Forelimb muscle (tissue), 1 donor: Measurements from ENCODE around the gene MYRF. TPM values are rescaled to one million over a fixed set of nuclear protein-coding genes. Genes with fewer than 3 reads are reported as not detected.

ENCODE experiments used
- DNase-seq: peaks from one replicate; pipeline ENCODE4 v3.0.0-alpha.2; 2013; ENCODE audit warnings: low read depth
- polyA plus RNA-seq: library from polyadenylated mRNA; unstranded; fragments of 120-200 nt; gene quantifications from one replicate; pipeline ENCODE4 v1.2.1, GENCODE V29; 2013; ENCODE audit not compliant: insufficient read length

MYRF gene
- polyA plus RNA-seq, 1 donor, result 0.94 TPM

DNA sequence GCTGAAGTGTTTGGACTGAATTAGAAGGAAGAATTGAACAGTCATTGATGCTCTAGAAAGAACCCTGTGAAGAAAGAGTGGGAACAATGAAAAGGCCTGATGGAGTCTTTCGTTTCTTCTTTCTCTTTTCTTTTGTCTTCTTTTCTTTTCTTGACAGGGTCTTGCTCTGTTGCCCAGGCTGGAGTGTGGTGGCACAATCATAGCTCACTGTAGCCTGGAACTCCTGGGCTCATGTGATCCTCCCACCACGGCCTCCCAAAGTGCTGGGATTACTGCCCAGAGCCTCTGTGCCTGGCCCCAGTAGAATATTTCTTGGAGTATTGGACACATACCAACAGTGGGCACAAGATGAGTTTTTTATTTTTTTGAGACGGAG is 41.4 kb downstream of the MYRF start:
- no peak for DNase-seq

DNA sequence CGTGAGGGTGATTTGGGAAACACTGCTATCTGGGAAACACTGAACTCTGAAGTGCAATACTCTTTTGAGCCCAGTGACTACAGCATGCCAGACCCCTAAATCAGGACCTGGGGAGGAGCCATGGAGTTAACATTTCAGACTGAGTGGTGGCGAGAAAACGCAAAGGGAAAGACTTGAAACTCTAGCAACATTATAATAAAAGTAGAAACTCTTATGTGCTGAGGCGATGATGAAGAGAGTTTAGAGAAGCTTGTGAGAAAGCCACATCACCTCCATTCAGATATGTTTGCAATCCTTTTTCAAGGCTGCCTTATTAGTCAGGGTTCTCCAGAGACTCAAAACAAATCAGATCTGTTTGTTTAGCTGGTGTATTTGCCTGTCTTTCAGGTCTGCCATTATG is 42.1 kb downstream of the MYRF start:
- no peak for DNase-seq

DNA sequence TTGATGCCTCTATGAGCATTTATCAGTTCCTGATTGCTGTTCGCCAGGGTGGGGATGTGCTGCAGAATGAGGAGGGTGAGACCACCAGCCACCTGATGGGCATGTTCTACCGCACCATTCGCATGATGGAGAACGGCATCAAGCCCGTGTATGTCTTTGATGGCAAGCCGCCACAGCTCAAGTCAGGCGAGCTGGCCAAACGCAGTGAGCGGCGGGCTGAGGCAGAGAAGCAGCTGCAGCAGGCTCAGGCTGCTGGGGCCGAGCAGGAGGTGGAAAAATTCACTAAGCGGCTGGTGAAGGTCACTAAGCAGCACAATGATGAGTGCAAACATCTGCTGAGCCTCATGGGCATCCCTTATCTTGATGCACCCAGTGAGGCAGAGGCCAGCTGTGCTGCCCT is 43.0 kb downstream of the MYRF start:
- no peak for DNase-seq

DNA sequence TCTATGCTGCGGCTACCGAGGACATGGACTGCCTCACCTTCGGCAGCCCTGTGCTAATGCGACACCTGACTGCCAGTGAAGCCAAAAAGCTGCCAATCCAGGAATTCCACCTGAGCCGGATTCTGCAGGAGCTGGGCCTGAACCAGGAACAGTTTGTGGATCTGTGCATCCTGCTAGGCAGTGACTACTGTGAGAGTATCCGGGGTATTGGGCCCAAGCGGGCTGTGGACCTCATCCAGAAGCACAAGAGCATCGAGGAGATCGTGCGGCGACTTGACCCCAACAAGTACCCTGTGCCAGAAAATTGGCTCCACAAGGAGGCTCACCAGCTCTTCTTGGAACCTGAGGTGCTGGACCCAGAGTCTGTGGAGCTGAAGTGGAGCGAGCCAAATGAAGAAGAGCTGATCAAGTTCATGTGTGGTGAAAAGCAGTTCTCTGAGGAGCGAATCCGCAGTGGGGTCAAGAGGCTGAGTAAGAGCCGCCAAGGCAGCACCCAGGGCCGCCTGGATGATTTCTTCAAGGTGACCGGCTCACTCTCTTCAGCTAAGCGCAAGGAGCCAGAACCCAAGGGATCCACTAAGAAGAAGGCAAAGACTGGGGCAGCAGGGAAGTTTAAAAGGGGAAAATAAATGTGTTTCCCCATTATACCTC is 43.6 kb downstream of the MYRF start:
- DNase-seq, result no peak

DNA sequence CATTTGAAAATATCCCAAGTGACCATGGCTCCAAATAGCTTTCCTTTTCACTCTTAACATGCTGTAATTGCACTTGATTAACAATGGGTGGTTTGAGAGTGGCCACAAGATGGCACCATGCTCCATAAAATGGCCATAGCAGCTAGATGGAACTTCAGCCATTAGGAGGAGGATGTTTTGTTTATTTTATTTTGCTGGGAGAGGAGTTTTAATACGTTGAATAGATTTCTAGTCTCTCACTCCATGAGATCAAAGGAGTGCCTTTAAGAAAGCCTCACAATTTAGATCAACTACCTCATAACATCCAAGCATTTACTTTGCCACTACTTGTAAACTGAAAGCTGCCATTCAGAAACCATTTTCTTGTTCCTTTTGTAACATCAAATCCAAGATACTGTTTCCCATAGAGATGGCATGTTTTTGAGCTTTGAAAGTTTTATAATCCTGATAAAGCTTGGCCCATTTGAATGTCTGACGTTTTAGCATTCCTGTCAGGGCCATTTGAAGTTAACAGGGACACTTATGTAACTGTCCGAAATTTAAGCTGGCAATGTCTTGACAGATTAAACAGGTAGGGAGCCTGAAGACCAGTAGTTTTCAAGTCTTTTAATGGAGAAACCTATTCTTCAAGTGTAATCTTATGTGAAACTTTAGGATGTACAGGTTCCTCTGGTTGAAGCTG is 45.0 kb downstream of the MYRF start:
- DNase-seq, result peak; percentile 77

DNA sequence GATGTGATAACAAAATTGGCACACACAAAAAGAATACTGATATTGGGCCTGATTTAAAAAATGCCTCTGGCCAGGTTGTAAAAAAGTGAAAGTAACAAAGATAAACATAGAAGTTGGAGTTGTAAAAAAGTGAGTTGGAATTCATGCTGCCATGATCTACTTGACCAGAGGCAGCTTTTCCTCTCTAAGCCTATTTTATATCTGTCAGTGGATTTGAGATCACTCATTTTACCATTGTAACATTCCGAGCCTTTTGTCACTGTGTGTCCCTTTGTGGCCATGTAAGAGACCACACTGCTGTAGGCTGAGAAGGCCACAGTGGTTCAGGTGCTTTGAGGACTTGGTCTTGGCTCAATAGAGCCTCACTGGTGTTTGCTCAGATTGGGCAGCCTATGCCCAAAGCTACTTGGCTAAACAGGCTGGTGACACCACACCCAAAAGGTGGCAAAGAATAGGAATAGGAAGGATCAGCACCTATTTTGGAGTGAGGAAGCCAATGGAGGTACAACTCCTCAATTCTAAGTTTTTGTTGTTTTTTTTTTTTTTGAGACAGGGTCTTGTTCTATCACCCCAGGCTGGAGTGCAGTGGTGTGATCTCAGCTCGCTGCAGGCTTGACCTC is 47.3 kb downstream of the MYRF start:
- DNase-seq, result no peak

DNA sequence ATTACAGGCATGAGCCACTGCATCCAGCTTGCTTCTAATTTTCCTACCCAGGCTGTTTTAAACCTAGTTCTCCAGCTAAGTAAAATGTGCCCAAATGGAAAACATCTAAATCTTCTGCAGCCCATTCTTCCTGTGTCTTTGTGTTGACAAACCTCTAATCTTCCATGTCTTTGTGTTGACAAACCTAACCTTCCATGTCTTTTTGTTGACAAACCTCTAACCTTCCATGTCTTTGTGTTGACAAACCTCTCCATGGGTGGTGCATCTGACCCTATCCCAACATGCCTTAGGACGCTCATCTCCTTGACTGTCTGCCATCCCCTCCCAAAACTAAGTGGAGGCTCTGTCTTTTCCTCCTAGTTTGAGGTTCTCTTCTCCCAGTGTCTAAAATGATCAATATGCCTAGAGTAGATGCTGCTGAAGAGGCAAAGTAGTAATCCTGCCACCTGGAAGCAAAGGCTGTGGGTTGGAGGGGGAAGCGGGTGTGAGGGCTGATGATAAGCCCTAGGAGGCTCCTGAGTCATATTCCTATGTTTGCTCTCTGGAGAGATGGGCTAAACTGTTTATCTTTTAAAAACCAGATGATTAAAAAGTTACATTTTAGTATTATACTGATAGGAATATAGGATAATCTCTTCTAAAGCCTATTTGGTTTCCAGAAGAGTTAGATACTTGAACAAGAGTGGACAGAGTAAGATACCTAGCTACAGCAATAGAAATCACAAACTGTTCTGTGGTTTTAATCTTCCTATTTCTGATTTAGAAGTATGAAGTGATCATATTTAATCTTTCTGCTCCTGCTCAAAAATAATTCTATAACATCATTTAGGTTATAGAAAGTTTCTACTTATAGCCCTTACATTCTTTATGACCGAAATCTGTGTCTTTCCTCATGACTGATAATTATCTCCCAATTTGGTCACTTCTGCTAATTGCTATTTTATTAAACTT is 48.2 kb downstream of the MYRF start:
- DNase-seq, result no peak

DNA sequence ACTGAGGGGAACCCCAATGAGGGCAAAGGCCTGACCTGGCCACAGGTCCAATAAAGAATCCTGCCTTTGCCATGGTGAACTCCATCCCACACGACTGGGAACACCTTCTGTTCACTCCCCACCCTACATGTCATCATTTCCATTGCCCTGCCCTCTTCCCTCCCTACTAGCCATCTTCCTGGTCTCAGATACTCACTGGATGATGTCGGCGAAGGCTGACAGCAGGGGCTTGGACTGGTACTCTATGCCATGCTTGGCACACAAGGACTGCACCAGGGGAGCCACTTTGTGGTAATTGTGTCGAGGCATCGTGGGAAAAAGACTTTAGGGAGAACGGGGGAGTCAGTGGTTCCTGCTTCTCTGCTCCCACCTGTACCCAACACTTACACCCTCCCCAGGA is 50.2 kb downstream of the MYRF start:
- no peak for DNase-seq

DNA sequence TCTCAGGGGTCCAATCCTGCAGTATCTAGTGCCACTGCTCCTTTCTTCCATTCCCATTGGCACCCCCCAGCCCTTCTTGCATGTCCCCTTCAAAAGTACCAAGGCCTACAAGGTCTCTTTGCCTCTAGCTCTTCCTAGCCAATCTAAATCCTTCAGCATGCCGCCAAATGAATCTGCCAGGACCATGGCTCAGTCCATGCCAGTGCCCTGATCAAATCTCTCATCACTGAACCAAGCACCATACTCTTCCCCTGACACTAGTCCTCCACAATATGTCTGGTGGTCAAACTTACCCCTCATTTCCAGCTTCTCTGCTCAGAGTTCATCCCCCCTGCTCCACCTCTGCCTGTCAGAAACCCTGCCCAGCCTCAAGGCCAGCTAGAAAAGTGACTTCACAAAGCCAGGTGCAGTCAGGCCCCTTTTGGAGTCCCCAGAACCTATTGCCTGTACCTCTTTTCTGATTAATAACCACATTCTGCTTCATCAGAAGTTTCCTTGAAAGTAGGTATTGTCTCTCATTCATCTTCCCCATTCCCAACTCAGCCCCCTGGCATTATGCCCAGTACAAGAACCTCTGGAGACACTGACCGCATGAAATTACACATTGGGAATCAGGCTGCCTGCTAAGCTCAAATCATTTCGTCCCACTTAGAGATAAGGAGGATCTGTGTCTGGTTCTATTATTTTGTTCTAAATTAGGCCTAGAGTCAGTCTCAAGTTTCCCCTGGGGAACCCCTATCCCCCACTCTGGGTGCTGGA is 51.6 kb downstream of the MYRF start:
- DNase-seq, result no peak

DNA sequence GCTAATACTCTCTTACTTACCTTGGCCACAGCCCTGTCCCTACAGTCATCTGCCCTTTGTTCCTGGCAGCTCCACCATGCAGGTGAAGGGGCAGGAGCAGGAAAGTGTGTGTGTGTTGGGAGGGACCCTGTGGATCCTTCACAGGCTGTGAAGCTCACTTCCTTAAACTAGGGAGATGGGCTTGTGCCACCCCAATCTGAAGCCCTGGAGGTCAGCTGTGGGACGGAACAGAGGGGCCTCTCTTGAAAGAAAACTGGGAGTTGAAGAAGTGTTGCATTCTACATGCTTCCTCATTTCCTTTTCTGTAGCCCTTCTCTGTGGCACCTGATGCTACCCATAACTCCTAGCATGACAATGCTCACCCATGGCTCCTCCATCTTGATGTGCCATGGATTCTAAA is 52.7 kb downstream of the MYRF start:
- DNase-seq, result no peak

DNA sequence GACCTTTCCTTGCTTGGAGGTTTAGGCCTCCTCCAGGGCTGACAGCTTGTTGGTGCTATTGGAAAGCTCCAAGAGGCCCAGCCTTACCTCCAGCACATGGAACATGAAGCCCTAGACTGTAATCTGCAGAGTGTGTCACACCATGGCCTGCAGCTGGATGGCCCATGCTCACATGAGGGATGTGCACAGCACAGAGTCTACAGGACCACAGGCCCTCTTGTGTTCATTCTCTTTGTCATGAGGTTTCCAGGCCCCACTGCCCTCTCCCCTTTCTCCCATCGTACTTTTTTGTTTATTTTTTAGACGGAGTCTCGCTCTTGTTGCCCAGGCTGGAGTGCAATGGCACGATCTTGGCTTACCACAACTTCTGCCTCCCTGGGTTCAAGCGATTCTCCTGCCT is 54.3 kb downstream of the MYRF start:
- DNase-seq, result no peak

DNA sequence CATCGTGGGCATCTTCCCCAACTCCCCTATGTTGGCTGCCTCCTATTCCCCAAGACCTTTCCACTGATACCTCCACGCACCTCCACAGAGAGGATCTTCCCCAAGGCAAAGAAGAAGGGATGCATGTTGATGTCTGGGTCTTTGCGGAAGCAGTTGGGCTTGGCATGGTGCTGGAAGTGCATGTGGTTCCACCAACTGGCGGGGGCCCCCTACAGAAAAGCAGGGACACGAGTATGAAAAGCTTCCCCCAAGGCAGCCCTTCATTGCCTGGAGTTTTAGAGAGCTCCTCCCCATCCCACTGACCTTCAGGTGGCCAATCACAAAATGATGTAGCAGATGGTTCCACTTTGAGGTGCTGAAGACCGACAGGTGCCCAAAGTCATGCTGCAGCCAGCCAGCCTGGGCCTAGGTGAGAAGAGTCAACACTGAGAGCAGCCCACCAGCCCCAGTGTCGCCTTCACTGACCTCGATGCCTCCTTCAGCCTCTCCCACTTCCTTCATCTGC is 58.3 kb downstream of the MYRF start:
- DNase-seq, result no peak

DNA sequence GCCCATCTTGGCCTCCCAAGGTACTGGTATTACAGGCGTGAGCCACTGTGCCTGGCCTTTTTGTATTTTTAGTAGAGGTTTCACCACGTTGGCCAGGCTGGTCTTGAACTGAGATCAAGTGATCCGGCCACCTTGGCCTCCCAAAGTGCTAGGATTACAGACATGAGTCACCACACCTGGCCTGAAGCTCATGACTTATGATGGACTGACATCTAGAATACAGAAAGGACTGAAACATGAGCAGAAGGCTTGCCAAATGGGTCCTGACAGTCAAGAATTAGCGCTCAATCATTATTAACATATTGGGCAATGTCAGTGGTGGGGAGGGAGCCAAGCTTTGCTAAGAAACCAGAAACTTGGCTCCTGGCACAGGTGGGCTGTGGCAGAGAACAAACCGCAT is 59.4 kb downstream of the MYRF start:
- DNase-seq, result no peak

DNA sequence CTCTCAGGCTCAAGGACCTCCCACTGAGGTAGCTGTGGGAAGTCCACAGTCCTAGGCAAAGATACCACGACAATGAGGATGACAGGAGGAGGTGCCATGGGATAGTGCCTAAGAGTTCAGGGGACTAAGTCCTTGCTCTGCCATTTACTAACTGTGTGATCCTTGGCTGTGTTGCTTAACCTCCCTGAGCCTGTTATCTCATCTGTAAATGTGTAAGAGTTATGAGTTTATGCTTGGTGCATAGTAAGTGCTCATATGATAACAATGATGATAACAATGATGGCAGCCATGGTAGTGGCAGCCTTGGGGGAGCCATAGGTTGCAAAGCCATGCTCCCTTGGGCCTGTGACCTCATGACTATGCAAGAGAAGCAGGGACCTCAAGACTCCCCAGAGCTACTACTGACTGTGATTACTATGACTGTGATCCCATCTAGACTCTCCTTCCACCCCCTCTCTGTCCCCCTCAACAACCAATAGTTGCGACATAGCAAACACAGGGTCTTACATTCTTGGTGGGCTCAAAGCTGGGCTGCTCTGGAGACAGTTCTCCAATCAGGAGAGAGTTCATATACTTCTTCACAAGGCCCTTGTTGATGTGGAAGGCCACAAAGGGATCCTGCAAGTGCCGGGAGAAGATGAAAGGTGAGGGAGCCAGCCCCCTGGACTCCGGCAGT is 60.4 kb downstream of the MYRF start:
- no peak for DNase-seq

DNA sequence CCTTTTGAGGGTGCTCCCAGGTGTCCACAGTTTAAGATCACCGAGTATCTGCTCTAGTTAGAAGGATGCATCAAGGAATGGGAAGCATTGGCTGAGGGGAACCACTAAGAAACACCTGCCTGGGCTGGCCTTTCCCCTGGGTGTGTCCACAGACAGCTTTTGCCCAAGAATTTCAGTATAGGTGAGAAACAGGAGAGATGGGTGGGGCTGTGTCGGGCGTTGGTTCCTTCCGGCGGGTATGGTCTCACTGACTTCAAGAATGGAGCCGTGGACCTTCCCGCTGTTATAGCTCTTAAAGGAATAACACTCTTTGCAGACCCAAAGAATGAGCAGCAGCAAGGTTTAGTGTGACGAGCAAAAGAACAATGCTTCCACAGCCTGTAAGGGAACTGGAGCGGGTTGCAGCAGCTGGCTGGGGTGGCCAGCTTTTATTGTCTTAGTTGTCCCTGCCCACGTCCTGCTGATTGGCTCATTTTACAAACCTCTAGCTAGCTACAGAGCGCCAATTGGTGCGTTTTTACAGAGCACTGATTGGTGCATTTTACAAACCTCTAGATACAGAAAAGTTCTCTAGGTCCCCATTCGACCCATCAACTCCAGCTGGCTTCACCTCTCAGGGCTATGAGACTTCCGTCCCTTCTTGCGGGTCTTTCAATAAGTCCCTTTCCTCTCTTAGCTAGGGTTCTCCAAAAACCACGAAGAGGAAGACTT is 62.0 kb downstream of the MYRF start:
- no peak for DNase-seq

DNA sequence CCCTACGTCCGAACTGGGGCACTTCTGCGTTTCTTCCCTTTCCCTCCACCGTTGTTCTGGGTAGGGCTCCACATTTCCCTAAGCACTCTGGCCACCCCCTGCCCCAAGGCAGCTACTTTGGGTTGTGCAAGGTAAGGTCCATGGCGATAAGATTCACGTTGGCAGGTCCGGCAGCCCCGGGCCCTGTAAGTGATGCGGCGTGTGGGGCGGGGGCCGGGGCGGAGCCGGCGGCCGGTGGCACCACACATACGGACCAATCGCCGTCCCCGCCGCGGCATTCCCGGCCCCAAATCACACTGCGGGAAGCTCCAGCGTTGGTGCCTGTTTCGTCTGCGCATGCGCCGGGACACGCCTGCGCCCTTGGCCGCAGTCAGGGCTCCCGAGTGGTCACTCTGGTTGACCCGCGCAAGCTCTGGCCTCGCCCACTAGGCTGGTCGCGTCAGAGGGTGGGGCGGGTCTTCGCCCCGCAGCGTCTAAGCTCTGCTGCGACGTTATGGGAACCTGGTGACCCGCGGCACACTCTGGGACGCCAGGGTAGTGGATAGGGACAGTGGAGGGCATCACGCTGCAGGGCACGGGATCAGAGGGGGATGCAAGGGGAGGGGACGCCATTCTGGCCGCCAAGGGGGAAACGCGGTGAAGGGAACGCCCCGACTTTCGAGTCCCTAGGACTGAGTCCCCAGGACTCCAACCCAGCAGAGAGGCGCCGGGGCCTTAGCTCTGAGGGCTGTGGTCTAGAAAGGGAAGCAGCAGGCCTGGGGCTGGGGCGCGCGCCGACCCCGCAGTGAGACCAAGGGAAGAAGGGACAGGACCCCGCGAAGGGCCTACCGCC is 62.7 kb downstream of the MYRF start:
- peak; percentile 87 for DNase-seq

DNA sequence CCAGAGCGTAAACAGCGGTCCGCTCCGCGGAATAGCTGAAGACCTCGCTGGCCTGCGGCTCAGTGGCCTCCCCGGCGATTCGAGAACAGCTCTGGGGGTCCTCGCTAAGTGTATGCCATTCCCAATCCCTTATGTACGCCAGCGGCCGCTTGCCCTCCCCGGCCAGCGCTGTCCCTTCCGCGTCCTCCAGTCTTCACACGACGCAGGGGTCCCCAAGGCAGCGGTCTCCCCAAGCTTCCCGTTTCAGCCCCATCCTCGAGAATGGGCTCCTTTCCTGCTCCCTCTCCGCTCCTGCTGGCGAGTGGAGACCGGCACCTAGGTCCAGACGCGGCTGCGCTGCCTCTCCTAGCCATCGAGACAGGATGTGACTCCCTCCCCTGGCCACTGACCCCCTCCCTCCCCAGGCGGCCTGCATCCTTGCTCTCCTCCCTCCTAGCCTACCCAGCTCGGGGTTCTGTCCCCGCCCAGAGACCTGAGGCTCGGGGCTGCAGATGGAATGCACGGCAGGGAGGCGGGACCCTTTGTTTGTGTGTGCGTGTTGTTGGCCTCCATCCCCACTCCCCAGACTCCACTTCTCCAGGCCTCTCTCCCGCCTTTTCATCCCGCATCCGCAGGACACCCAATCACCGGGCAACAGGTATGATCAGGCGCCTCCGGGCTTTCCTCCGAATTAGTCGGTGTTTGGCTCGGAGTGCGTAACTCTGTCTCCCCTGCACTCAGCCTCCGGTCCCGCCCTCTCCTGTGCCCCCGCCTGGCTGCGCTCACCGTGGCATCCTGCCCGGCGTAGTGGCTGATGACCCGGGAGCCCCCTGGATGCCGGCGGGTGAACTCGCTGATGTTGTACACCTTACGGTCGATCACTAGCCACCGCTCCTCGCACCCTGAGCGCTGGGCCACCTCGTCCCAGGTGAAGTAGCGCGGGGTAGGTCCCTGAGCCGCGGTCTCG is 63.6 kb downstream of the MYRF start:
- no peak for DNase-seq
